IMR-90 (cell line): ENCODE results near the gene TMEM235. TPM values are rescaled to one million over a fixed set of nuclear protein-coding genes. Genes with fewer than 3 reads are reported as not detected.

ENCODE experiments used
- ATAC-seq: fragments of 200-7000 bp; cut with Tn5 transposase; 2 replicates; pipeline ENCODE4 v1.9.1; 2020; ENCODE audit warnings: low read depth, mild to moderate bottlenecking, moderate library complexity
- BruUV-seq: library from RNA; stranded (reverse); fragments of 400-500 nt; replicated peaks from 2 replicates; lab custom pipeline; 2021; lab: Mats Ljungman, UMichigan
- CTCF ChIA-PET: fragments of 300-600 bp; formaldehyde crosslinking; extraction: SDS; loops from one replicate; lab custom pipeline; 2021; ENCODE audit warnings: antibody characterized with exemption; lab: Yijun Ruan, JAX
- POLR2A ChIA-PET: fragments of 300-600 bp; sonication (Branson Sonifier 250); formaldehyde crosslinking; loops from one replicate; lab custom pipeline; 2022; ENCODE audit warnings: antibody characterized with exemption; ENCODE audit not compliant: unreplicated experiment; lab: Charles Lee
- DNase-seq: peaks from one replicate; pipeline ENCODE4 v3.0.0; 2013
- H2AFZ ChIP-seq: replicated peaks from 2 replicates; pipeline ENCODE3; 2013; ENCODE audit warnings: low read length, mild to moderate bottlenecking; ENCODE audit not compliant: poor library complexity
- H2AK5ac ChIP-seq: 2 replicates; pipeline ENCODE4 v1.6.1; 2013; ENCODE audit warnings: low read depth, low read length, inconsistent platforms
- H2AK9ac ChIP-seq: replicated peaks from 2 replicates; pipeline ENCODE3; 2013; ENCODE audit warnings: mild to moderate bottlenecking, low read depth, low read length, moderate library complexity; ENCODE audit not compliant: poor library complexity
- H2BK120ac ChIP-seq: 2 replicates; pipeline ENCODE4 v1.6.1; 2013; ENCODE audit warnings: low read depth, low read length, inconsistent platforms
- H2BK15ac ChIP-seq: 3 replicates; pipeline ENCODE4 v1.6.1; 2013; ENCODE audit warnings: low read depth, low read length, inconsistent platforms
- H2BK20ac ChIP-seq: 2 replicates; pipeline ENCODE4 v1.6.1; 2013; ENCODE audit warnings: low read depth, mild to moderate bottlenecking, inconsistent platforms, low read length, moderate library complexity
- H2BK5ac ChIP-seq: 2 replicates; pipeline ENCODE4 v1.6.1; 2013; ENCODE audit warnings: mild to moderate bottlenecking, low read depth, low read length, inconsistent platforms; ENCODE audit not compliant: poor library complexity, severe bottlenecking
- H3K14ac ChIP-seq: replicated peaks from 2 replicates; pipeline ENCODE4 v1.6.1; 2013; ENCODE audit warnings: low read depth, low read length, inconsistent platforms
- H3K18ac ChIP-seq: 2 replicates; pipeline ENCODE4 v1.6.1; 2013; ENCODE audit warnings: low read depth, low read length, control low read depth
- H3K23ac ChIP-seq: 2 replicates; pipeline ENCODE4 v1.6.1; 2013; ENCODE audit warnings: low read depth, low read length, inconsistent platforms
- H3K27ac ChIP-seq: 2 replicates; pipeline ENCODE4 v1.5.1; 2013; ENCODE audit warnings: mild to moderate bottlenecking, control low read depth, low read length; ENCODE audit not compliant: insufficient read depth
- H3K27me3 ChIP-seq: 2 replicates; pipeline ENCODE4 v1.6.1; 2013; ENCODE audit warnings: low read length; ENCODE audit not compliant: control insufficient read depth, insufficient read depth
- H3K36me3 ChIP-seq: 2 replicates; pipeline ENCODE4 v1.6.1; 2013; ENCODE audit warnings: low read length, mixed read lengths; ENCODE audit not compliant: control insufficient read depth, insufficient read depth
- H3K4ac ChIP-seq: 2 replicates; pipeline ENCODE4 v1.6.1; 2013; ENCODE audit warnings: low read depth, low read length, inconsistent platforms
- H3K4me1 ChIP-seq: 2 replicates; pipeline ENCODE4 v1.6.1; 2013; ENCODE audit warnings: low read length, mixed read lengths; ENCODE audit not compliant: control insufficient read depth, insufficient read depth
- H3K4me2 ChIP-seq: 2 replicates; pipeline ENCODE4 v1.6.1; 2013; ENCODE audit warnings: low read depth, mild to moderate bottlenecking, control low read depth, low read length, moderate library complexity
- H3K4me3 ChIP-seq: 2 replicates; pipeline ENCODE4 v1.5.1; 2013; ENCODE audit warnings: low read depth, mild to moderate bottlenecking, control low read depth, low read length, moderate library complexity; ENCODE audit not compliant: insufficient read depth
- H3K56ac ChIP-seq: 2 replicates; pipeline ENCODE4 v1.6.1; 2013; ENCODE audit warnings: low read length, inconsistent platforms; ENCODE audit not compliant: insufficient read depth; ENCODE audit errors: extremely low read depth
- H3K79me1 ChIP-seq, 2 experiments: 2 replicates each; pipeline ENCODE4 v1.6.1; 2013; ENCODE audit warnings: low read length in 2 of 2, inconsistent platforms in 1 of 2, low read depth in 1 of 2
- H3K9ac ChIP-seq: 2 replicates; pipeline ENCODE4 v1.6.1; 2013; ENCODE audit warnings: low read depth, low read length, control low read depth
- H3K9me1 ChIP-seq: 2 replicates; pipeline ENCODE4 v1.6.1; 2013; ENCODE audit warnings: low read length, inconsistent platforms; ENCODE audit not compliant: insufficient read depth
- H3K9me3 ChIP-seq: 2 replicates; pipeline ENCODE4 v1.6.1; 2013; ENCODE audit warnings: low read length; ENCODE audit not compliant: control insufficient read depth, insufficient read depth
- H4K20me1 ChIP-seq: 2 replicates; pipeline ENCODE4 v1.6.1; 2013; ENCODE audit warnings: low read length, inconsistent platforms; ENCODE audit not compliant: insufficient read depth
- H4K5ac ChIP-seq: 2 replicates; pipeline ENCODE4 v1.6.1; 2013; ENCODE audit warnings: mild to moderate bottlenecking, low read depth, low read length, control low read depth
- H4K8ac ChIP-seq, 2 experiments: 2 replicates each; pipeline ENCODE4 v1.6.1; 2013; ENCODE audit warnings: low read depth in 2 of 2, low read length in 2 of 2, control low read depth in 1 of 2, inconsistent platforms in 1 of 2
- H4K91ac ChIP-seq: 2 replicates; pipeline ENCODE4 v1.6.1; 2013; ENCODE audit warnings: low read depth, low read length, inconsistent platforms; ENCODE audit not compliant: insufficient read depth
- CEBPB ChIP-seq: IDR thresholded peaks from 2 replicates; pipeline ENCODE4 v1.6.1; 2012; ENCODE audit warnings: low read depth, low read length, improper control_type of control experiment
- ELK1 ChIP-seq: fragments of 150-350 bp; IDR thresholded peaks from 2 replicates; pipeline ENCODE4 v1.6.1; 2016; ENCODE audit warnings: low read depth, mild to moderate bottlenecking, low read length, moderate library complexity, borderline replicate concordance
- FOS ChIP-seq: fragments of 150-350 bp; IDR thresholded peaks from 2 replicates; pipeline ENCODE4 v1.6.1; 2016; ENCODE audit warnings: low read depth, low read length
- MAFK ChIP-seq: IDR thresholded peaks from 2 replicates; pipeline ENCODE4 v1.6.1; 2012; ENCODE audit warnings: low read depth, low read length, improper control_type of control experiment
- NFE2L2 ChIP-seq: fragments of 150-350 bp; IDR thresholded peaks from 2 replicates; pipeline ENCODE4 v1.6.1; 2016; ENCODE audit warnings: low read depth, mild to moderate bottlenecking, low read length
- RCOR1 ChIP-seq: IDR thresholded peaks from 2 replicates; pipeline ENCODE4 v1.6.1; 2012; ENCODE audit warnings: mild to moderate bottlenecking, low read length, improper control_type of control experiment; ENCODE audit not compliant: insufficient replicate concordance
- RFX5 ChIP-seq: IDR thresholded peaks from 2 replicates; pipeline ENCODE4 v1.8.0; 2012; ENCODE audit warnings: low read depth, mild to moderate bottlenecking, low read length, moderate library complexity
- WGBS, 2 experiments: methylation state at CpG; one replicate each; pipeline versions ENCODE4 v1.1.5 to v1.1.7; 2013; ENCODE audit warnings: missing lambda C conversion rate in 2 of 2; ENCODE audit not compliant: insufficient read length in 1 of 2; ENCODE audit errors: extremely low coverage in 2 of 2; 5-methylcytosine and 5-hydroxymethylcytosine counted together
- dilution Hi-C: fragments of 300-500 bp; cut with HindIII; formaldehyde crosslinking; loops from one replicate; pipeline ENCODE4 v1.14.3; 2018; ENCODE audit warnings: low sequenced_read_pairs; ENCODE audit not compliant: unreplicated experiment
- in situ Hi-C: fragments of 300-500 bp; cut with MboI; formaldehyde crosslinking; loops from 3 replicates; pipeline ENCODE4 v1.14.3; 2019; ENCODE audit warnings: low sequenced_read_pairs, inconsistent platforms, mixed read lengths
- intact Hi-C: fragments of 100-400 bp; cut with micrococcal nuclease; formaldehyde crosslinking; loops from 2 replicates; pipeline ENCODE4 v1.10.0; 2022
- polyA plus RNA-seq, 3 experiments: library from polyadenylated mRNA; depleted of rRNA; stranded (reverse); fragments of >200 nt; gene quantifications; 2 replicates each; pipeline ENCODE4 v1.2.3, GENCODE V29; 2012; ENCODE audit warnings: low replicate concordance in 1 of 3
- total RNA-seq: library from RNA; depleted of rRNA; stranded (reverse); fragments of >200 nt; gene quantifications from 2 replicates; pipeline ENCODE4 v1.2.3, GENCODE V29; 2012
- TF ChIP-seq, protein P1 (sequence below): conservative IDR thresholded peaks from 2 replicates; pipeline ENCODE4 v1.5.1; 2012; ENCODE audit warnings: mild to moderate bottlenecking, low read depth, low read length, improper control_type of control experiment

TMEM235 gene
- total and polyA plus RNA-seq, 2 of the 4 experiments (the other 2 are of a cell fraction) = not detected

DNA sequence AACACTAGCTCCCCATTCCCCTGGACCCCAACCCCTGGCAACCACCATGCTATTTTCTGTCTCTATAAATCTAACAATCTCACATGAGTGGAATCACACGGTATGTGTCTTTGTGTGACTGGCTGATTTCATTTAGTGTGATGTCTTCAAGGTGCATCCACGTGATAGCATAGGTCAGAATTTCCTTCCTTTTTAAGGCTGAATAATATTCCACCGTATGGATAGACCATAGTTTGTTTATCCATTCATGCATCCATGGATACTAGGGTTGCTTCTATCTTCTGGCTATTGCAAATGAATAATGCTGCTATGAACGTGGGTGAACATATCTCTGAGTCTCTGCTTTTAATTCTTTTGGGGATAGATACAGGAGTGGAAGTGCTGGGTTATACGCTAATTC lies 43.9 kb downstream of the TMEM235 start:
- no peak overlapping the region for H3K23ac ChIP-seq
- H2AFZ ChIP-seq = no peak overlapping the region
- dilution Hi-C loops (no loop called here), intact Hi-C loops (no loop called here), in situ Hi-C loops (no loop called here)
- no peak overlapping the region for H3K56ac ChIP-seq
- WGBS, 2 experiments = no CpG with 5 or more reads among the region's 5 CpGs
- H3K79me1 ChIP-seq = no peaks in the 10 kb centered on the region
- no TSS peak for BruUV-seq
- peaks cover 2% of the 10 kb centered on the region; the same call in 1 of the 2 replicates for H3K4me1 ChIP-seq
- DNase-seq (no peak), ATAC-seq (no peak)
- no peak overlapping the region for H2BK20ac ChIP-seq
- no peak overlapping the region for H2BK5ac ChIP-seq
- no peaks in the 10 kb centered on the region for H3K36me3 ChIP-seq
- H3K4me2 ChIP-seq = no peak overlapping the region
- H3K27ac ChIP-seq = no peak overlapping the region
- ChIA-PET POLR2A (no interaction called here), CTCF (no interaction called here)
- H3K4me3 ChIP-seq = no peak overlapping the region
- H4K8ac ChIP-seq = no peak overlapping the region
- H4K20me1 ChIP-seq = no peaks in the 10 kb centered on the region
- no peak overlapping the region for H4K5ac ChIP-seq
- no peak overlapping the region for H3K14ac ChIP-seq
- TF ChIP-seq ELK1 (no peak), CEBPB (no peak), RCOR1 (no peak), NFE2L2 (no peak), FOS (no peak), MAFK (no peak), RFX5 (no peak)
- TF ChIP-seq, protein P1, sequence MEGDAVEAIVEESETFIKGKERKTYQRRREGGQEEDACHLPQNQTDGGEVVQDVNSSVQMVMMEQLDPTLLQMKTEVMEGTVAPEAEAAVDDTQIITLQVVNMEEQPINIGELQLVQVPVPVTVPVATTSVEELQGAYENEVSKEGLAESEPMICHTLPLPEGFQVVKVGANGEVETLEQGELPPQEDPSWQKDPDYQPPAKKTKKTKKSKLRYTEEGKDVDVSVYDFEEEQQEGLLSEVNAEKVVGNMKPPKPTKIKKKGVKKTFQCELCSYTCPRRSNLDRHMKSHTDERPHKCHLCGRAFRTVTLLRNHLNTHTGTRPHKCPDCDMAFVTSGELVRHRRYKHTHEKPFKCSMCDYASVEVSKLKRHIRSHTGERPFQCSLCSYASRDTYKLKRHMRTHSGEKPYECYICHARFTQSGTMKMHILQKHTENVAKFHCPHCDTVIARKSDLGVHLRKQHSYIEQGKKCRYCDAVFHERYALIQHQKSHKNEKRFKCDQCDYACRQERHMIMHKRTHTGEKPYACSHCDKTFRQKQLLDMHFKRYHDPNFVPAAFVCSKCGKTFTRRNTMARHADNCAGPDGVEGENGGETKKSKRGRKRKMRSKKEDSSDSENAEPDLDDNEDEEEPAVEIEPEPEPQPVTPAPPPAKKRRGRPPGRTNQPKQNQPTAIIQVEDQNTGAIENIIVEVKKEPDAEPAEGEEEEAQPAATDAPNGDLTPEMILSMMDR = no peak
- no peak overlapping the region for H3K18ac ChIP-seq
- no peak overlapping the region for H2AK9ac ChIP-seq
- no peak overlapping the region for H4K91ac ChIP-seq
- peaks cover 5% of the 10 kb centered on the region for H3K9me3 ChIP-seq
- no peak overlapping the region for H3K9ac ChIP-seq
- no peak overlapping the region for H2BK15ac ChIP-seq
- H3K4ac ChIP-seq = no peak overlapping the region
- H2BK120ac ChIP-seq = no peak overlapping the region
- no peak overlapping the region for H2AK5ac ChIP-seq
- no peaks in the 10 kb centered on the region for H3K9me1 ChIP-seq
- H3K27me3 ChIP-seq = peaks cover 44% of the 10 kb centered on the region
